ENCODE measurements around the gene RNF144A. TPM values are rescaled to one million over a fixed set of nuclear protein-coding genes. Genes with fewer than 3 reads are reported as not detected.

The RNF144A gene
- total RNA-seq, 1 donor from 2014 or later, result 5.5 TPM

DNA sequence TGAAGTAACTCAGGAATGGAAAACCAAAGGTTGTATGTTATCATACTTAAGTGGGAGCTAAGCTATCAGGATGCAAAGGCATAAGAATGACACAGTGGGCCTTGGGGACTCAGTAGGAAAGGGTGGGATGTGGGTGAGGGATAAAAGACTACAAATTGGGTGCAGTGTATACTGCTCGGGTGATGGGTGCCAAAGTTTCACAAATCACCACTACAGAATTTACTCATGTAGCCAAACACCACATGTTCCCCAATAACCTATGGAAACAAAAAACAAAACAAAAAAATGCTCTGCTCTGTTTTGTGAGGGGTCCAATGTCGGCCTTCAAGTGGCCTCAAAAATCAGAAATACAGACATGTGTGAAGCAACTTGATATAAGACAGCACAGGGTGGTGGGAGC lies 8.9 kb upstream of the RNF144A start:
- no peak for ATAC-seq

DNA sequence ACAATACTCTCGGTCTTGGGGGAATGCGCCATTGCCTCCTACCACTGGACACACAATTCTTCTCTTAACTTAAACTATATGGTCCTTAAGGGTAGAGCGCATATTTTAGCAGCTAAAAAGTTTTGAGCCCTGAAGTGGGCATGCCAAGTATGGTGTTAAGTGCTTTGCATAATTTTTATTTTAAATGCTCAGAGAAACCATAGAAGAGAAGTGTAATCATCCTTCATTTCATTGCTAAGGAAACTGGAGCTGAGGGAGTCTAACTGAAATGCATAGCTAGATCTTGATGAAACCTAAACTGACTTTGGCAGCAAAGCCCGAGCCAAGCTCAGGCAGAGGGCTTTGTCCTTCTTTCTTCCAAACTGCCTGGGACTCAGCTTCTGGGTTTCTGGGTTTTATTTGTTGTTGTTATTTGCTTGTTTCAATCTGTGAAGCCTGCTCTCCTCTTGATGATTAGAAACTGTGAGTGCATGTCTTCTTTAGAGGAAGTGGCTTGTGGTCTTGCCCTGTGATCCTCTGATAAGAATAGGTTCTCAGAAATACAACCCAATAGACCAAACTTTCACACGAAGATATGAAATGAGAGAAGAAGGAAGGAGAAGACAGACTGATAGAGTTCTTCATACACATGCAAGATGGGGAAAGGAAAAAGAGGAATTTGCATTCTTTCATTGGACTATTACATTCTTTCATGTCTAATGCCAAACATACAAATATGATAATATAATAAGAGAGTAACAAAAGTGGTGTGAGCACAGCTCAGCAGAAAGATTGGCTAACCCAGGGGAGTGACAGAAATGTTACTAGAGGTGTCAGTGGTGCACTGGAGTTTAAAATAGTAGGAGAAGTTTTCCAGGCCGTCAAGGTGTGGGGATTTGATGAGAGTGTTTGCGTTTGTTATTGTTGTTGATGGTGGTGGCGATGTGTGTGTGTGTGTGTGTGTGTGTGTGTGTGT lies 7.5 kb upstream of the RNF144A start:
- no peak for ATAC-seq

DNA sequence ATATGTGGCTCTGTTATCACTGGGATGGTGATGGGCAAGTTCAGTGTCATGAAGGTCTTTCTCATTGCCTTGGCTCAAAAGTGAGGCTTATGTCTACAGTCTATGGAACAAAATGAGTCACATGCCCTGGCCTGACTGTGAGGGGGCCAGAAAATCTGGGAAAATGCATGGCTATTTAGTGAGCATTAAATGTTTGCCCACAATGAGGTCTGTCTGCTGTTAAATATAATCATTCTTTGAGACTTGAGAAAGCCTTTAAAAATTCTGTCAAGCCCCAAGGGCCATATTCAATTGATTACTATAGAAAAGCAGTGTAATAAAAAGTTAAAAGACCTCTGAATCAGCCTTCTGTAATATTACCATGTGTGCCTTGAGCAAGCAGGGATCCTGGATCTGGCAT lies 5.5 kb upstream of the RNF144A start:
- no peak for ATAC-seq

DNA sequence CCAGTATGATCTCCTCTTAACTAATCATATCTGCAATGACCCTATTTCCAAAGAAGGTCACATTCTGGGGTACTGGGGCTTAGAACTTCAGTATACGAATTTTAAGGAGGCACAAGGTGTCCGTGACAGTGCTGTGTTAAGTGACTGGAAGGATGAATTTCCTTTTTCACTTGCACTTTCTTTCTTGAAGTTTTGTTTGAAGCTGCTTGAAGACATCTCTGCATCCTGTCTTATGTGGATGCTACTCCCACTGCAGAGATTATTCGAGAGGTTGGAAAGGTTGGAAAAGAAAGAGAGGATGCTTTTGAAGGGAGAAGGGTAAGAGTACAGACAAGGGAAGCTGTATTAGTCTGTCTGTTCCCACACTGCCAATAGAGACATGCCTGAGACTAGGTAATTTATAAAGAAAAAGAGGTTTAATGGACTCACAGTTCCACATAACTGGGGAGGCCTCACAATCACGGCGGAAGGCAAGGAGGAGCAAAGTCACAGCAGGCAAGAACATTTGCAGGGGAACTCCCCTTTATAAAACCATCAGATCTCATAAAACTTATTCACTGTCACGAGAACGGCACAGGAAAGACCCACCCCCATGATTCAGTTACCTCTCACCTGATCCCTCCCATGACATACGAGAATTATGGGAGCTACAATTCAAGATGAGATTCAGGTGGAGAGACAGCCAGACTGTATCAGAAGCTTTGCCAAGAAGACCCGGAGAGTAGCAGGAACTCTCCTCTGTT lies 3.6 kb upstream of the RNF144A start:
- no peak for ATAC-seq

DNA sequence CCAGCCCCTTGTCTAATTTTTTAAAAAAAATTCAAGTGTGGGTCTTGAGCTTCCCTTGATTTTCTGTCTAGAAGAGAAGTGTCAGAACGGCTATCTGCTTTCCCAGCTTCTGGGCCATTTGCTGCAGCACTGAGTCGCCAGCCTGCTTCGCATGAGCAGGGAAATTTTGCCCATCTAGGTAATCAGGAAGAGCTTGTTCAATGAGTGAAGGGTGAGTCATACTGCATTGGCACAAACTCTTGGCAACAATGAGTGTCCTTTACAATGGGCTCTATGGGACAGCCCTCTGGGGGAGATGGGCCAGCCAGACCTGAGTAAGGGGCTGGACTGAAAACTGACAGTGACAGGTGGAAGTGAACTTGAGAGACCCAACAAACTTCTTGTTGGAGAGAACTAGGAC lies 2.4 kb upstream of the RNF144A start:
- peak; percentile 78 for ATAC-seq

DNA sequence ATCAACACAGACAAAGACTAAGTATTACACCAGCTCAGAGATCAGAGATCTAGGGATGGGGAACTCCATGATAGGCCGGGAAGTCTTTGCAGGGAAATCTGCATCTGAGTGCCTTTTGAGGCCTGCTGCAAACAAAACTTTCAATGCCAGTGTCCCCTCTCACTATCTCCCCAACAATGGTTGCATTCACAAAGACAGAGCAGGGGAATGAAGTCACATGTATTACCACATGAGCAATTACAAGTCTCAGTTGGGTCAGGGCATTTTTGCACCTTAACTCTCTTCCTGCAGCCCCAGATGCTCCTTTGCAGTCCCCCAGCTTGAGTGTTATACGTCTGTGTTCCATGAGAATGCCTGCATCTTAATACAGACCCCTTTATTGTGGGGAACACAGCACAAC lies 1.8 kb upstream of the RNF144A start:
- no peak for ATAC-seq

DNA sequence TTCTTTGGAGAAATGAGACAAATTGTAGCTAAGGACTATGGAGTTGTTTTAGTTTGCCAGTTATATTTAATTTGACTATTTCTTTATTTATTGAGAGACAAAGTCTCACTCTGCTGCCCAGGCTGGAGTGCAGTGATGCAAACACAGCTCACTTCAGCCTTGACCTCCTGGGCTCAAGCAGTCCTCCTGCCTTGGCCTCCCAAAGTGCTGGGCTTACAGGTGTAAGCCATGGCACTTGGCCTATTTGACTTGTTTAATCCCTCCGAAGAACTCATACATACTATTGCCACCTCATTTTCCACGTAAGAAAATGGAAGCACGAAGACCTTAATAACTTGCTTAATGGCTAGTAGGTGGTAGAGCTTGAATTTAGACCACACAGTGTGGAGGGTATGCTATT lies 988 bp upstream of the RNF144A start:
- no peak for ATAC-seq

DNA sequence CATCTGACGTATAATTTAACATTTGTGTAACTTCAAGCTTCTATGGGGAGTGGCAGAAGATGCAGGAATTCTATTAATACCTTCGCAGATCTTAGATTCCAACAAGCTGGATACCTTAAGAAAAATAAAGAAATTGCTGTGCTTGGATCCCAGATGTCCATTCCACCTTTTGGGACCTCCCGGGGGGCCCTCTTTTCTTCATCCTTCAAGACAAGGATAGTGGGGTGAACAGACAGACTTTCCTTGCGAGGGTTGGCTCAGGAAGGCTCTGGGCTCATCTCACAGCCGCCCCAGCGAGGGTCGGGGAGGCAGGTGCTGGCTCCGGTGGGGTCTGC lies 509 bp upstream of the RNF144A start:
- ATAC-seq, result no peak

DNA sequence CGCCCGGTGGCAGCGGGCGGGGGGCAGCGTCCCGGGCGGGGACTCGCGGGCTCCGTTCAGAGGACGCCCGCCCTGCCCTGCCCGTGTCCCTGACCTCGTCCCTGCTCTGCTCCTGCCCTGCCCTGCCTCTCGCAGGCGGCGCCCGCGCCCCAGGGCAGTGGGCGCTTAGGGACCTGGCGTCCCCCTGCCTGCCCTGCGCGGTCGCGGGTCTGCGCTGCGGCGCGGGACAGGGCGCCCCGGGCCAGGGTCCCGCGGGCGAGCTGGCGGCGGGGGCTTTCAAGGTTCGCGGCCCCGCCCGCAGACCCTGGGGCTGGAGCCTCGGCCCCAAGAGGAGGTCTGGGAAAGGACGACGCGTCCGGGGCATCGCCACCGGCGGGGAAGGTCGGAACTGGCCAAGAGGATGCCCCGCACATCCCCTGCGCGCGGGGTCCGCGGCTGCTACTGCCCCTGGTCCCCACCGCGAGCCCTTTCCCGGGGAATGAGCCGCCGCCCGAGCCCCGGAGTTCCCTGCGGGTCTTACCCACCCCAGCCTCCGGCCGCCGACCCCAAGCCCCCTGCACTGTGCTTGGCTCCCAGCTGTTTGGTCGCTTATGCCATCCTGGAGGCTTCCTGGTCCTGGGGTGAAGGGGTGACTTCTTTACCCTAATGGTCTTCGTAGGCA lies 679 bp downstream of the RNF144A start:
- peak; percentile 34 for ATAC-seq

DNA sequence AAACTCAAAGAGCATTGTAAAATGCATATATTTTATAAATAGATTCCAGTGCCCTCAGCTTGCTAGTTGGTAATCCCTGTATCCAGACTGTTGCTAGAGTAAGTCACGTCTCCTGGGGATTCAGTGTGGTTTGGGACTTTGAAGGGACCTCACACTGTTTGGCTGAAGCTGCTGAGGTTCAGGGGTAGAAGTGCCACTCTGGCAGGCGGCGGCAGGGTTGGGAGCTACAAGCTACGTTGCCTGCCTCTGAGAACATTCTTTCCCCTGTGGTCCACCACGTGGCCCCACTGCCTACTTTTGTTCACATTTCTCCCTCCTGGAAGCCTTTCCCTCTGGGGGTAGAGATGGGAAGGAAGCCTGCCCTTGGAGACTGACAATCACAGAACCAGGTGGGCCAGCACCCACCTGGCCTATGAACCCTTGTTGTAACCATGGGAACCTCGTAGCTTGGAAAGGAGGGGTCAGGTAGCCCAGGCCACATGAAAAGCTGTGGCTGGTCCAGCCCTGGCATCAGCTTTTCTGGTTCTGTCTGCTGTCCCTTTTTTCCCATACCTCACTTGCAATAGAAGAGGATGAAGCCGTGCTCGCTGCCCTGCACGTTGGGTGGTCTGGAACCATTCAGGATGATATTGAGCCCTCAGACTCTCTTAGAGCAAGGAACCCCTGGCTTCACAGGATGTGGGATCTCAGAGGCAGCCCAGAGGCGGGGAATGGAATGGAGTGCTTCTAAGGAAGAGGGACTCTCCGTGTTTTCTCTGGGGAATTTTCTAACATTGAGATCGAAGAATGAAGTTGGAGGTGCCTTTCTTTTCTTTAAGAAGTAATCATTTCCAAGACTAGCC lies 2.9 kb downstream of the RNF144A start:
- ATAC-seq, result no peak

DNA sequence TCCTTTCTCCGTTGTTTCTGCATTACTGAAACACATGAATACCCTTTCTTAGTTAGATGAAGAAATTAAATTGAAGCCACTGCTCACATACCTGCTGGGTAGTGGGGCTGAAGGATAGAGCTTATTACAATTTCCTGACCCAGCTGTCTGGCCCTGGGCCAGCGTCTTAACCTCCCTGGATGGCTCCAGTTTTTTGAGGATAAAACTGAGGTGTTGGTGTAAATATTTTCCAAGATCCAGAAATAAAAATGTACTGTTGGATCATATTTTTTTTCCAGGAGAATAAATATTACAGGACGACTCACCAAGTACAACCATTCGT lies 3.5 kb downstream of the RNF144A start:
- no peak for ATAC-seq

DNA sequence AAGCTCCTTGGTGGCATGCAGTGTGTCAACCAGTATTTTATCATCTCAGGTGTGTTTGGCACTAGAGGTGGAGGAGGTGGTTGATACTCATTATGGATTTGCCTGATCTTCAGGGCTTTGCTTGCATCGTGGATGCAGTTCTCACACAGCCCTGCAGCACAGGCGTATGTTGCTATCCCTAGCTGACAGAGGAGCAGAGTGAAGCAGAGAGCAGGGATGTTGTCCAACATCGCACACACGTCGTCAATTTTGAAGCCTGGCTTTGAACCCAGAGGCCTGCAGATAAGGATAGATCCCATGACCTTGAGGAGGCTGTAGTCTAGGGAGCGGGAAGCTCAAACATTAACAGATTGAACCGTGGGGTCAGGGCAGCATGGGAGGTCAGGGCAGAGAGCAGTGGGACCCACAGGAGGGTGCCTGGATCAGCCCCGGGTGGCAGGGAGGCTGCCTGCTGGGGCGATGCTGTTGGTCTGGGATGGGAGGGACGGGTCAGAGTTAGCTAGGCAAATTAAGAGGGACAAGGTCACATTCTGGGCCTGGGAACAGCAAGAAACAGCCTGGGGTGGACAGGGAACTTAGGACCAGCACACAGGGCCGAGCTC lies 4.2 kb downstream of the RNF144A start:
- no peak for ATAC-seq

DNA sequence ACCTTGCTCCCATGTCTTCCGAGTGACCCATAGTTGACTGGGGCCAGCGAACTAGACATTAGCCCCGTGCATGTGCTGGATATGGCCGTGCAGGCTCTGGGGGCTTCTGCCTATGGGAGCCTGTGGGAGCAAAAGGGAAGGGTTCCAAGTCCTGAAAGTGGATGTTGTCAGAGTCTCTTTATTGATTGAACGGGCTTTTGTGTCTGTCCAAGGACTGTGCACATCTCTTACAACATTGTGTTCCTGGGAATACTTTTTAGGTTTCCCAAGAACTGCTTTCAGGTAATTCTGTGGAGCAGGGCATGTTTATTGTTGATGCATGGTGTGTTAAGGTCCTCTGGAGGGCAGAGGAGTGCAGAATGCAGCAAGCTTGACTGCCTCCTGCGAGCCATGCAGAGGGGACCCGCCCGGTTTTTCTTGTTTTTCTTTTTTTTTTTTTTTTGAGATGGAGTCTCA lies 5.0 kb downstream of the RNF144A start:
- peak; percentile 85 for ATAC-seq

DNA sequence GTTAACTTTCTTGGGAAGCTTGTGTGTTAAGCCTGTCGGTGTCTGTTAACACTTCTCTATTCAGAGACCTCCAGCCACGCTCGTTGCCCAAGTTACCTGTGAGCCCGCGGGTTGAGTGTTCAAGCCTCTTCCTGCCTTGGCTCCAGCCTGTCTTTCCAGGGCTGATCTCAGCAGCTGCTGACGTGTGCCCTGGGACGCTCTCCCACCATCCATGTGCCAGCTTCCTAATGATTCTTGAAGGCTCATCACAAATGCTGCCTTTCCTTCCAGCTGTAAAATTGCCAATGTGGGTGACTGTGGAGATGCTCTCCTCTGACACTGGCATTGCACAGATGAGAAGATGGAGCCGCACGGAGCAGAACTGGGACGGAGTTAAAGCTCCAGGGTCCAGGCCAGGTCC lies 6.1 kb downstream of the RNF144A start:
- ATAC-seq, result no peak

DNA sequence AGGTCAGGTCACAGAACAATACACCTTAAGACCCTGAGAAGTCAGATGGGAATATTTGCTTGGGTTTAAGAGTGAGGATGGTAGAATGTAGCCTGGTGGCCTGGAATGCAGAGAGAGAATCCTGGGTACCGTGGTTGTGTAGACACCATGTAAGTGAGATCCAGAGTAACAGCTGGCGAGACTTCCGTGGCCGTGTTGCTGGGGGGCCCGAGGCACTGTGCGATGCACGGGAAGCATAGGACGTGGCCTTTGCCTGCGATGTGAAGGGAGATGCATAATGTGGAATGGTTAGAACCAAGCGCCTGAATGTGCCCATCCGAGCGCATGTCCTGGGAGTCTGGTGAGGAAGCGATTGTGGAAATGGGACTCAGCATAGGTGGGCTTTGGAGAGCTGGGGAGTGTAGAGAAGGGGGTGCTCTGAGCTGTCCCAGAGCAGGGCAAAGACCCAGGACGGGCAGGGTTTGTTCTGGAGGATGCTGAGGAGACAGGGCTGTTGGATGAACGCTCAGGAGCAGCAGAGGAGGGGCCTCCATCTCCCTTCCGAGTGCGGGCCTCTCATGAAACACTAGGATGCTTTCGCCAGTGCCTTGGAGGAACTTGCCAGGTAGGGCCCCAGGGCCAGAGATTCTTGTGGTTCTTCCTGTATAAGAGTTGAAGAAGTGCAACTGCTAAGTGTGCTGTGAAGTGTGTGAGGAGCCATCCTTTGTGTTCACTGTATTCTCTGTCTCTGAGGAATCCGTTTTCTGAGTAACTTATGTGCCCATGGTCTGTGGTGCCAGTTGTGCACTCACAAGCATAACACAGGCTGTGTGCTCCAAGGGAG lies 7.1 kb downstream of the RNF144A start:
- no peak for ATAC-seq

DNA sequence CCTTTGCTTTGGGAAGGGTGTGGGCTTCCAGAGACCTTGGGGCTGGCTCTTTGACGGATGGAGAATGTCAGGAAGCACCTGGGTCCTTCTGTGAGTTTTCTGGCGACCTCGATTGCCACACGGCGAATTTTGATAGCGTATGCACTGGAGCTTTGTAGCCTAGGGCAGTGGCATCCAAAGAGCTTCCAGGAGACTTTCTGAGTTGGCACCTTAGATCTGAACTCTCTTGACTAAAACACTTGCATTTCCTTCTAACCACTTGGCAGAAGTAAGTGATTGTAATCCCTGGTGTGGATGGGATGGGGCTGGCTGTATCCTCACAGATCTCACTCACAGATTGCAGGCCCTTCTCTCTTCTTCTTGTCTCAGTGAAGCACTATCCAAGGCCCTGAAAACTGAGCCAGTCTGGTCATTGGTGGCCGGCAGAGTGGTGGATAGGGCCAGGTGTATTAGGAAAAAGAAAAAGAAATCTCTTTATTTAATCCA lies 7.8 kb downstream of the RNF144A start:
- ATAC-seq, result no peak

DNA sequence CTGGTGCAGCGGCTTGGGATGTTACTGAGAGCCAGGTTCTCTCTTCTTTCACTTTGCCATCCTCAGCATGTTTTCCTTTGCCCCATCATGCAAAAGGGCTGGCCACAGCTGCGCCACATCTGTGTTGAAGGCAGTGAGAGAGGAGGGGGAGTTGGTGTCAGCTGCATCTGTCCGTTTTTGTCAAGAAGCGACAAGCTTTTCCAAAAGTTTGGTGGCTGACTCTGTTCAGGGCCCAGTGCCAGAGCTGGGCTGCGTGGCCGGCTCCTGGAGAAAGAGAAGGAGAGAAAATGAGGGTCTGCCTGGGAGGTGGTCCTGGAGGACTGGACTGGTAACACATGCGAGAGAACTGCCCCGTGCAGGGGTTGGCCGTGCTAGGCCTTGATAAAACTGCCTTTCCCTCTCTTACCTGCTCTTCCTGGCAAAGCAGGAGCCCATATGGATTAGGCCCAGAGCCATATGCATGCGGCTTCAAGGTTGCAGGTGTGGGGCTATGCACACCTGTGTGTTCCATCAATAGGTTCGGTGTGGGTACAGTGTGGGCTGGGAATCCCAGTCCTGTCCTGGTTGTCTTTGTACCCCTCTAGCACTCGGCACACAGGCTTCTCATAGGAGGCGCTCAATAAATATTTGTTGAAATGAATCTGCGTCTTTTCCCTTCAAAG lies 9.0 kb downstream of the RNF144A start:
- no peak for ATAC-seq

DNA sequence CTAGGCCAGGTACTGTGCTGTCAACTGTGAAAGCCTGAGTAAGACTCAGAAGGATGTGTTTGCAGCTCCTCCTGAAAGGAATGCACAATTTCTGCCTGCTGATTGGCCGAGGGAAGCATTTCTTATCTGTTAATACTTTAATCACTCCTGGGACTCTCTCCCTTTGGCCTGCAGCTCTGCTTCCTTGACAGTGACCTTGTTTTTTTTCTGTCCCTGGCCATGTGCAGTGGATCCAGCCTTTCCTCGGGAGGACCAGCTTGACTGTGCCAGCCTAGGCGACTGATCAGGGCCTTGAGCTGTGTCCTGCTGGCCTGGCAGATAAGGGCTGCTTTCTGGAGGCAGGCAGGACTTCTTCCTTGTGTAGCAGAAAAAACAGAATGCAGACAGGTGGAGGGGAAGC lies 10.0 kb downstream of the RNF144A start:
- ATAC-seq, result no peak

DNA sequence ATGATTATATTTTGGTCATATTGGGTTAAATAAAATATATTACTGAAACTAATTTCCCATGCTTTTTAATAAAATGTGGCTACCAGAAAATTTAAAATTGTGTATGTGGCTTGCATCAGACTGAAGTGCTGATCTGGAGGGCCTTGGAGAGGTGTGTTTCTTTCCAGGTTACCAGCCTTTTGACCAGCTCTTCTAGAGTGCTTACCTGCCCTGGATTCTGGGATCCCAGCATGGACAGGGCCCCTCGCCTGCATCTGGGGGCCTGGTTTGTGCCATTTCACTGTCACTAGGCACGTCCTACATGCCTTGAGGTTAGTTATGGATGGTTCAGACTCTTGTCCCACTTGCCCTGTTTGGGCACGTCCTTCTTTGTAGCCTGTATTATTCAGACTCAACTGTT lies 10.5 kb downstream of the RNF144A start:
- no peak for ATAC-seq

DNA sequence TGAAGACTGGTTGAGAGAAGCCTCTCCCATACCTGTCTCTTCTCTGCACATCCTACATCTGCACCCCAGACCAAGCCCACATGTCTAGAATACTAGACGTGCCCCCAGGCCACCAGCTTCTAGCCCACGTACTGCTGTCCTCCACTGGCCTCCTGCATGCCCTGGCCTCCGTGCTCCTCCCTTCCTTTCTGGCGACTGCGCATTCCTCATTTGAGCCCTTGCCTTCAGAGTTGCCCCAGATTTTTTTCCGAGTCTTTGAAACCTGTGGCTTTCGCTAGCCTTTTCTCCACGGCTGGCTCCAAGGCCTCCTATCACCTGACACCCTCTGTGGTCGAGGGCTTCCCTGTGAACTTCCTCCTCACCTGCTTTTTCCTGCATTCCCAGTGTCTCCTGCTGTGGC lies 11.2 kb downstream of the RNF144A start:
- ATAC-seq, result no peak

Measured in esophagus mucosa (tissue), 1 donor.